Upper lobe of right lung (tissue), 1 donor: Measurements from ENCODE around the gene NKPD1. TPM values are rescaled to one million over a fixed set of nuclear protein-coding genes. Genes with fewer than 3 reads are reported as not detected.

ENCODE experiments used
- ATAC-seq: fragments of 200-7000 bp; cut with Tn5 transposase; one replicate; pipeline ENCODE4 v1.9.1; 2020; ENCODE audit warnings: mild to moderate bottlenecking, moderate library complexity
- DNase-seq: peaks from one replicate; pipeline ENCODE4 v3.0.0-alpha.2; 2020
- H3K27ac ChIP-seq: fragments of 200-600 bp; one replicate; pipeline ENCODE4 v1.8.0; 2022
- H3K27me3 ChIP-seq: fragments of 200-600 bp; one replicate; pipeline ENCODE4 v1.8.0; 2022; ENCODE audit warnings: mild to moderate bottlenecking
- H3K36me3 ChIP-seq: fragments of 200-600 bp; one replicate; pipeline ENCODE4 v1.8.0; 2022
- H3K4me1 ChIP-seq: fragments of 200-600 bp; one replicate; pipeline ENCODE4 v1.8.0; 2022
- H3K4me3 ChIP-seq: fragments of 200-600 bp; one replicate; pipeline ENCODE4 v1.8.0; 2022; ENCODE audit warnings: mild to moderate bottlenecking
- H3K9me3 ChIP-seq: fragments of 200-600 bp; one replicate; pipeline ENCODE4 v1.8.0; 2022
- intact Hi-C: fragments of 100-400 bp; cut with DNase I; formaldehyde crosslinking; loops from one replicate; pipeline ENCODE4 v1.11.0; 2022
- total RNA-seq: library from RNA; stranded (reverse); fragmentation: NEBNext Ultra II Directional; extraction: Animal tissue kit (Norgen Biotek cat#: 25700); gene quantifications from one replicate; pipeline ENCODE4 v1.2.1, GENCODE V29; 2021
- TF ChIP-seq, protein P1 (sequence below): fragments of 200-600 bp; IDR thresholded peaks from one replicate; pipeline ENCODE4 v1.8.0; 2022; ENCODE audit warnings: antibody characterized with exemption
- donor health status: DM: no; HTN: yes; CAD: no; lungs with severe emphysema.

The NKPD1 gene
- total RNA-seq, 1 donor from 2014 or later: not detected

DNA sequence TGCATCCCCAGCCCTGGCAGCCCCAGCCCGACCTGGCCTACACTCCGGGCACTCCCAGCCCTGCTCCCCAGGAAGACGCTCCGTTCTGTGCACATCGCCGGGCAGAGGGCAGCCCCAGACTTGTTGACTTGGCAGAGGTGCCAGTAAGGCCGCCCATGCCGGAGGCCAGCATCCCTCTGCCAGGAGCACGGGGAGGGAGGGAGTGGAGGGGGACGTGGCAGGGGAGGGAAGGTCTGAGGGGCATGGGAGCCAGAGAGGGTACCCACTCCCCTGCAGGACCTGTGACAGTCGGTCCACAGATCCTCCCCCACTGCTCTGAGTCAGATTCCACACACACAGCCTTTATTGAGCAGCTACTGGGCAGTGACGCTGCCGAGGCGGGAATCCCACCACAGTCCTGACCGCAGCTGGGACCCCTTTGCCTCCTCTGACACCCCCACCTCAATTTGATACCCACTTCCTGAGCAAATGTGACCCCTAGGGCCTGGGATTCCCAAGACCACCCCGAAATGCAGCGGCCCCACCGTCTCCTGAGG is 1.9 kb upstream of the NKPD1 start:
- H3K27ac ChIP-seq: no peak overlapping the region
- peaks cover 11% of the 10 kb centered on the region for H3K4me1 ChIP-seq
- no peaks in the 10 kb centered on the region for H3K36me3 ChIP-seq
- no peaks in the 10 kb centered on the region for H3K9me3 ChIP-seq
- intact Hi-C loops: no loop called here
- TF ChIP-seq, protein P1, sequence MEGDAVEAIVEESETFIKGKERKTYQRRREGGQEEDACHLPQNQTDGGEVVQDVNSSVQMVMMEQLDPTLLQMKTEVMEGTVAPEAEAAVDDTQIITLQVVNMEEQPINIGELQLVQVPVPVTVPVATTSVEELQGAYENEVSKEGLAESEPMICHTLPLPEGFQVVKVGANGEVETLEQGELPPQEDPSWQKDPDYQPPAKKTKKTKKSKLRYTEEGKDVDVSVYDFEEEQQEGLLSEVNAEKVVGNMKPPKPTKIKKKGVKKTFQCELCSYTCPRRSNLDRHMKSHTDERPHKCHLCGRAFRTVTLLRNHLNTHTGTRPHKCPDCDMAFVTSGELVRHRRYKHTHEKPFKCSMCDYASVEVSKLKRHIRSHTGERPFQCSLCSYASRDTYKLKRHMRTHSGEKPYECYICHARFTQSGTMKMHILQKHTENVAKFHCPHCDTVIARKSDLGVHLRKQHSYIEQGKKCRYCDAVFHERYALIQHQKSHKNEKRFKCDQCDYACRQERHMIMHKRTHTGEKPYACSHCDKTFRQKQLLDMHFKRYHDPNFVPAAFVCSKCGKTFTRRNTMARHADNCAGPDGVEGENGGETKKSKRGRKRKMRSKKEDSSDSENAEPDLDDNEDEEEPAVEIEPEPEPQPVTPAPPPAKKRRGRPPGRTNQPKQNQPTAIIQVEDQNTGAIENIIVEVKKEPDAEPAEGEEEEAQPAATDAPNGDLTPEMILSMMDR: no peak
- H3K4me3 ChIP-seq: no peak overlapping the region
- H3K27me3 ChIP-seq: peaks cover 27% of the 10 kb centered on the region
- DNase-seq (no peak), ATAC-seq (no peak)

DNA sequence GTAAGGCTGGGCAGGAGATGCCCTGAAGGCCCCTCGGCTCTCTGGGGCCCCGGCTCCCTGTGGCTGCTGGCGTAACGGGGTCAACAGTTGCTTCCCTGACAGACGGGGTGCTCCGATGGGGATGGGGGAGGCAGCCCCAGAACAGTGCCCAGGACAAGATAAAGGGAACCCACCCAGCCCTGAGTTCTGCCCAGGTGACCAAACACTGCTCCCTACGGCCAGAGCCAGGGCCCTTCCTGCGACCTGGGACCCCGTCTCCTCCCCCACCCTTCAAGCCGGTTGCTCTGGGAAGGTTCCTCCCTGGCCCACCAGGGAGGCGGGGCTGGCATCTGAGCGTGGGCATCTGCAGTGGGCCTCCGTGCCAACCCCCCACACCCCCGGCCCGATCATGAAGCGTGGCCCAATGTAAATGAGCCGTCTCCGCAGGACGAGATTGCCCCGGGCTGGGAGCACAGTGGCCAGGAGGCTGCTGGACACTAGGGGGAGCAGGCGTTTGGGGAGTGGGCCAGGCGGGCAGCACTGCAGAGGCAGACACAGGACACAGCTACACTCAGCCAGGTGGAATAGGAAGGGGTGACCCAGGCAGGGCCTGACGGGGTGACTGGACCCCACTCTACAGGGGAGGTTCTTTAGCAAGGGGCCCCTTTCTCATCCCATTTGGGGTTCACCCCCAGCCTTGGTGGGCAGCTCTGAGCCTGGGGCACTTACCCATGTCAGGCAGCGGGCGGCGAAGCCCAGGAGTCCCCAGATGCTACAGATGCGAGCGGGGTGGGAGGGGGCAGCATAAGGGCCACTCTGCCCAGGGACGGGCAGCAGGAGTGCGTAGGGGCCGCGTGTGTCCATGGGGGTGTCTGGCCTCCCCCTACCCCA is 1.2 kb upstream of the NKPD1 start:
- no peaks in the 10 kb centered on the region for H3K36me3 ChIP-seq
- H3K27ac ChIP-seq: no peak overlapping the region
- H3K4me3 ChIP-seq: no peak overlapping the region
- intact Hi-C loops: no loop called here
- ATAC-seq (no peak), DNase-seq (no peak)
- H3K27me3 ChIP-seq: peaks cover 27% of the 10 kb centered on the region
- no peaks in the 10 kb centered on the region for H3K9me3 ChIP-seq
- H3K4me1 ChIP-seq: peaks cover 11% of the 10 kb centered on the region
- TF ChIP-seq, protein P1: peak; percentile 35

DNA sequence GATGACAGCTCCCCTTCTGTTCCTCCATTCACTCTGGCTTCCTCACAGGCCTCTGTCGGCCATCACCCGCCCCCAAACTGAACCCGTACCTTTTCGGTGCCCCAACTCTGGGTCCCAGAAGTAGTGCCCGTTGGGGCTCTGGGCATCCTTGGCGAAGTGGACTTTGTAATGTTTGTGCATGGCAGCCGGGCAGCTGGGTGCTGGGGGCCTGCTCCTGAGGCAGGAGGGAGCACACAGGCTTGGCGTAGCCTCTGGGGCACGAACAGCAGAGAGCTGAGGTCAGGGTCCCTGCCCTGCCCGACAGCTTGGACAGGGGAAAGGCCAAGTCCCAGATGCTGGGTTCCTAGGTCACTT is 834 bp downstream of the NKPD1 start:
- DNase-seq (no peak), ATAC-seq (no peak)
- Histone ChIP-seq H3K27me3 (peaks cover 27% of the 10 kb centered on the region), H3K36me3 (no peaks in the 10 kb centered on the region), H3K4me3 (no peak overlapping the region), H3K4me1 (peaks cover 10% of the 10 kb centered on the region), H3K27ac (no peak overlapping the region), H3K9me3 (no peaks in the 10 kb centered on the region)
- intact Hi-C loops: no loop called here
- TF ChIP-seq, protein P1: no peak

DNA sequence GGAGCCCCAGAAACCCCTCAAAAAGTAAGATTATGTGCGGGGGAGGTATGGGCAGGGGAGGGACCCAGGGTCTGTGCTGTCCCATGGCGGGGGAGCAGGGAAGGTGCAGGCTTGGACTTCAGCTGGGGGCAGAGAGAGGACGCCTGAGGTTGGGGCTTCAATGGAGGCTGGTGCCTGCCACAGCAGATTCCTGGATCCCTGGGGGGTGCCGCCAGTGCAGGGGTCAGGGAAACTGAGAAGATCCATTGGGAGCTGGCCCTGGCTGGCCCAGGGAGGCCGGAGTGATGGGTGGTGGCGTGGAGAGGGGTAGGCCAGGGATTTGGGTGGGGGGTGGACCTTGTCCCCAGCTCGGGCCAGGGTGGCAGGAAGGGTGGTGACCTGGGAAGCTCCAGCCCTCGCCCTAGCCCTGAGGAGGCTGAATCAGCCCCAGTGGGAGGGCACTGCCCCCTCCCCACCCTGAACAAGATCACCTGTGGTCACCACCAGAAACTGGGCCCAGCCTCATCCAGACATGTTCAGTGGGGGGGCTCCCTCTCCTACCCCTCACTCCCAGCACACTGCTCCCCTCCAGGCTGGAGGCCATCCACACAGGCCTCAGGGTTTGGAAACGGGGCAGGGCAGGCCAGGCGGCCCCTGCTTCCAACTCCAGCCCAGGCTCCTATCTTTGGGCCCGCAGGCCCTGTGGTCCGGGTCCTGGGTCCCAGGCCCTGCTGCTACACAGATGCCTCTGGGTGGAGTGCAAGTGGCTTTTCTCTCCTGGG is 1.4 kb downstream of the NKPD1 start:
- no peaks in the 10 kb centered on the region for H3K36me3 ChIP-seq
- H3K27ac ChIP-seq: no peak overlapping the region
- ATAC-seq (no peak), DNase-seq (no peak)
- H3K9me3 ChIP-seq: no peaks in the 10 kb centered on the region
- peaks cover 5% of the 10 kb centered on the region for H3K4me1 ChIP-seq
- H3K4me3 ChIP-seq: no peak overlapping the region
- intact Hi-C loops: no loop called here
- peaks cover 29% of the 10 kb centered on the region for H3K27me3 ChIP-seq
- TF ChIP-seq, protein P1: no peak

DNA sequence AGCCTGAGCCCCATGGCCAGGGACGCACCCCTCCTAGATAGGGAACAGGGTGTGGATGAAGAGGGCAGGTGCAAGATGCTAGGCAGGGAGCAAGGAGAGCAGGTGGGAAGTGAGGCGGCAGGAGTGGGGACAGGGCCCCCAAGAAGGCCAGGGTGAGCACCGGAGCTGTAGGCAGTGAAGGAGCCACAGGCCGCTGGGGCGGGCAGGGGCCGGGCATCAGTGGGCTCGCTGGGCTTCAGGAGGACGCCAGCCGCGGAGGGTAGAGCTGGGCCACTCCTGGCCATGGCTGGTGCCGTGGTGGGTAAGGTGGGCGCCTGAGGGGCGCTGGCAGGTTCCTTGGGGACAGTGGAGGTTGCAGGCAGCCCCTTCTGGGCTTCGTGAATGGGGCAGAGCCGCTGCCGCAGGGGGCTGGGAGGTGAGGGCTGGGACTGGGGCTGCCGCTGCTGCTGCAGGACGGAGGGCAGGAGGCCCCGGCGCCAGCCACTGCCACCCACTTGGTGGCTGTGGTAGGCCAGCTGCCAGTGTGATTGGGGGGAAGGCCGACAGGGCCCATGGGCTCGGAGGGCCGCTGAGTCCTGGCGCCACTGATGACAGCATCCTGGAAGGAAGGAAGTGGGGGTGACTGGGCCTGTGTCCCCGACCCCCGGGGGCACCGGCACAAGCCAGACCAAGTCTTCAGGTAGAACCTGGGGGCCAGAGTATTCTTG is 2.1 kb downstream of the NKPD1 start:
- H3K27me3 ChIP-seq: peaks cover 37% of the 10 kb centered on the region
- H3K36me3 ChIP-seq: no peaks in the 10 kb centered on the region
- no peak for DNase-seq
- no peak overlapping the region for H3K4me3 ChIP-seq
- no peak overlapping the region for H3K27ac ChIP-seq
- H3K9me3 ChIP-seq: no peaks in the 10 kb centered on the region
- no peak for ATAC-seq
- TF ChIP-seq, protein P1: no peak
- intact Hi-C loops: no loop called here
- H3K4me1 ChIP-seq: peaks cover 5% of the 10 kb centered on the region
